Neural crest cell (in vitro differentiated cells): Measurements from ENCODE around the gene ATG2A. TPM values are rescaled to one million over a fixed set of nuclear protein-coding genes. Genes with fewer than 3 reads are reported as not detected.

ENCODE experiments used
- DNase-seq: peaks from one replicate; pipeline ENCODE4 v3.0.0; 2021; ENCODE audit warnings: low read depth, mixed read lengths, low spot score
- H3K27ac Mint-ChIP-seq: one replicate; pipeline ENCODE4 v1.8.0; 2021; ENCODE audit warnings: mild to moderate bottlenecking, mixed read lengths; ENCODE audit not compliant: unreplicated experiment
- H3K27me3 Mint-ChIP-seq: 2 replicates; pipeline ENCODE4 v1.8.0; 2021; ENCODE audit warnings: low read depth, mild to moderate bottlenecking, mixed read lengths
- H3K36me3 Mint-ChIP-seq: 2 replicates; pipeline ENCODE4 v1.8.0; 2021; ENCODE audit warnings: low read depth, mild to moderate bottlenecking, mixed read lengths
- H3K4me1 Mint-ChIP-seq: 2 replicates; pipeline ENCODE4 v1.8.0; 2021; ENCODE audit warnings: mixed read lengths
- H3K4me3 Mint-ChIP-seq: one replicate; pipeline ENCODE4 v1.8.0; 2021; ENCODE audit warnings: mild to moderate bottlenecking, mixed read lengths
- H3K9me3 Mint-ChIP-seq: 2 replicates; pipeline ENCODE4 v1.8.0; 2021; ENCODE audit warnings: mixed read lengths
- CTCF ChIP-seq: fragments of 200-600 bp; sonication (generic); conservative IDR thresholded peaks from 2 replicates; pipeline ENCODE4 v1.5.0; 2021; ENCODE audit warnings: antibody characterized with exemption, mild to moderate bottlenecking
- long read RNA-seq: library from polyadenylated mRNA; unstranded; transcript quantifications from one replicate; pipeline ENCODE4 v2.0.0, GENCODE V29; 2020
- total RNA-seq: library from RNA; stranded (reverse); gene quantifications from 2 replicates; pipeline ENCODE4 v1.2.1, GENCODE V29; 2021

ATG2A gene
- 24.1 and 24.8 TPM in 2 replicates for total RNA-seq
- long read RNA-seq: 0 reads

GRCh38 chr11:64916775-64917662 lies at the start of gene ATG2A:
Gene ATG2A (minus strand): TSS chr11:64917209. CDS start chr11:64917135, 74 bp downstream.
- Mint-ChIP-seq H3K27me3 (no peaks in the 10 kb centered on the region), H3K36me3 (no peaks in the 10 kb centered on the region), H3K27ac (peak within 1 kb of the TSS; percentile 97), H3K4me1 (peaks cover 24% of the 10 kb centered on the region), H3K9me3 (no peaks in the 10 kb centered on the region), H3K4me3 (peak within 1 kb of the TSS; percentile 94)
- no peak for TF ChIP-seq CTCF
- peak; percentile 97 for DNase-seq

GRCh38 chr11:64963072-64963631 lies 46.1 kb upstream of the ATG2A start:
- Mint-ChIP-seq H3K4me1 (no peaks in the 10 kb centered on the region), H3K27me3 (peaks cover 12% of the 10 kb centered on the region), H3K36me3 (no peaks in the 10 kb centered on the region), H3K27ac (no peak overlapping the region), H3K4me3 (no peak overlapping the region), H3K9me3 (no peaks in the 10 kb centered on the region)
- TF ChIP-seq CTCF: no peak
- DNase-seq: no peak

GRCh38 chr11:64960719-64961118 lies 43.7 kb upstream of the ATG2A start:
- no peak overlapping the region for H3K27ac Mint-ChIP-seq
- H3K4me1 Mint-ChIP-seq: no peaks in the 10 kb centered on the region
- no peaks in the 10 kb centered on the region for H3K36me3 Mint-ChIP-seq
- H3K27me3 Mint-ChIP-seq: peaks cover 12% of the 10 kb centered on the region
- no peak for DNase-seq
- TF ChIP-seq CTCF: no peak
- no peak overlapping the region for H3K4me3 Mint-ChIP-seq
- H3K9me3 Mint-ChIP-seq: no peaks in the 10 kb centered on the region

- H3K27ac Mint-ChIP-seq: no peak overlapping the region
- H3K4me1 Mint-ChIP-seq: no peaks in the 10 kb centered on the region
- H3K4me3 Mint-ChIP-seq: no peak overlapping the region
- no peaks in the 10 kb centered on the region for H3K9me3 Mint-ChIP-seq
- no peaks in the 10 kb centered on the region for H3K36me3 Mint-ChIP-seq
- TF ChIP-seq CTCF: no peak
- H3K27me3 Mint-ChIP-seq: peaks cover 19% of the 10 kb centered on the region
- DNase-seq: no peak
These were observed 42.5 kb upstream of the ATG2A start for GRCh38 chr11:64959498-64959897.

- Mint-ChIP-seq H3K27me3 (peaks cover 25% of the 10 kb centered on the region), H3K36me3 (no peaks in the 10 kb centered on the region), H3K4me1 (no peaks in the 10 kb centered on the region), H3K9me3 (no peaks in the 10 kb centered on the region), H3K4me3 (no peak overlapping the region), H3K27ac (no peak overlapping the region)
- no peak for DNase-seq
- TF ChIP-seq CTCF: no peak
These were observed 37.2 kb upstream of the ATG2A start for GRCh38 chr11:64954201-64954600.
